Activated gamma-delta T cell treated with anti-CD3 and anti-CD28 coated beads, Interleukin-2, amount 50 U/mL, for 16 hours (primary cell): Measurements from ENCODE around the gene CBX6.
"Not testable (repeated sequence)": the region's sequence is repeated elsewhere in the genome, so short reads cannot be mapped to it uniquely, and the experiment has no call there.

ENCODE experiments used
- DNase-seq: peaks from one replicate; pipeline ENCODE4 v3.0.0-alpha.2; 2020; ENCODE audit warnings: low read depth

CBX6 gene

DNA sequence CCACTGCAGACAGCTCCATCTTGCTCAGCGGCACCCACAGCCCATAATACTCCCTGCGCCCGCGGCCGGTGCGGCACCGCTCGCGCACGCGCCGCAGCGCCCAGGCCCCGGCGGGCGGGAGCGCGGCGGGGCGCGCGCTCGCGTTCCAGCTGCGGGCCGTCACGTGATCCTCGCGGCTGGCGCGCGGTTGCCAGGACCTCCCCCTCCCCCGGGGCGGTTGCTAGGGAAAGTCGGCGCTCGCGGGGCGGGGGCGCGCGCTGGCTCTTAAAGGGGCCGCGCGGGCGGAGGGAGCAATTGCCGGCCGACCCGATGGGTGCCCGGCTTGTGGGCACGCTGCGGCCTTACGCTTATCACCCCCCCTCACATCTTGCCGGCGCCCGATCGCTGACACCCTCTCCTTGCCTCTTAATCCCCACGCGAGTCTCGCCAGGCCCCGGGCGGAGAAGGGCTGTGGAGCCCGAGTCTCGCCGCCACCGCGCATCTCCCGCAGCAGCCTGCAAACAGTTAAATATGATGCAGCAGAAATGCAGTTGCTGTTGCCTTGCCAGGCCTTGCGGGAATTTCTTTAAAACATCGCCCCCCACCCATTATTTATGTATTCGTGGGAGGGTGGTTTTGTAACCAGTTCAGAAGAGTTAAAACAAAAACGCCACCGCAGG is at the start of gene CBX6:
TSS of gene CBX6 (minus strand) at position 45 of the 659 bp plus-strand sequence. CDS start at position 19, 26 bp downstream.
- peak; percentile 93 for DNase-seq

DNA sequence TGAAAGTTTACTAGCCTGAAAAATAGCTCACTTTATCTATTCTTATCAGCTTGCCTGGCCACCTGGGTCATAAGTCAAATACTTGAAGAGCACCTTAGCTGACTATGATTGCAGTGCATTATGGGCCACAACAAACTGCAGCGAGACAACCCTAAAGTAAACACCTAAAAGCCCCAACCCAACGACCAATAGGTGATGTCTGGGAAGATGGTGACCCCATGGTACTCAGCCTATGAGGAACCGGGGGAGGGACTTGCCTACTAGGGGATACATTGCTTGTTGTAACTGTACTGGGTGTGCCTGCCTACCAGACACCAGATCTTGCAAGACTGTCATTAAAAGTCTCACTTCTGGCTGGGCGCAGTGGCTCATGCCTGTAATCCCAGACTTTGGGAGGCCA is 49.8 kb upstream of the CBX6 start:
- DNase-seq, result no peak

GRCh38 chr22:38921120-38921519 is 49.1 kb upstream of the CBX6 start:
- DNase-seq, result no peak

DNA sequence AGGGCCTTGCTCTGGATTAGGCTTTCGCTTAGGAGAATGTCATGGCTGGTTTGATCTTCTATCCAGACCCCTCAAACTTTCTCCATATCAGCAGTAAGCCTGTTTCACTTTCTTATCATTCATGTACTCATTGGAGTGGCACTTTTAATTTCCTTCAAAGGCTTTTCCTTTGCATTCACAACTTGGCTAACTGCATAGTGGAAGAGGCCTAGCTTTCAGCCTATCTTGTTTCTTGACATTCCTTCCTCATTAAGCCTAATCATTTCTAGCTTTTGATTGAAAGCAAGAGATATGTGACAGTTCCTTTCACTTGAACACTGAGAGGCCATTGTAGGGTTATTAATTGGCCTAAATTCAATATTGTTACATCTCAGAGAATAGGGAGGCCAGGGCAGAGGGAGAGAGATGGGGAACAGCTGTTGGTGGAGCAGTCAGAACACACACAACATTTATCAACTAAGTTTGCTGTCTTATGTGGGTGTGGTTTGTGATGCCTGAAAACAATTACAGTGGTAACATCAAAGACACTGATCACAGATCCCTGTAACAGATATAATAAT is 47.7 kb upstream of the CBX6 start:
- DNase-seq, result no peak

DNA sequence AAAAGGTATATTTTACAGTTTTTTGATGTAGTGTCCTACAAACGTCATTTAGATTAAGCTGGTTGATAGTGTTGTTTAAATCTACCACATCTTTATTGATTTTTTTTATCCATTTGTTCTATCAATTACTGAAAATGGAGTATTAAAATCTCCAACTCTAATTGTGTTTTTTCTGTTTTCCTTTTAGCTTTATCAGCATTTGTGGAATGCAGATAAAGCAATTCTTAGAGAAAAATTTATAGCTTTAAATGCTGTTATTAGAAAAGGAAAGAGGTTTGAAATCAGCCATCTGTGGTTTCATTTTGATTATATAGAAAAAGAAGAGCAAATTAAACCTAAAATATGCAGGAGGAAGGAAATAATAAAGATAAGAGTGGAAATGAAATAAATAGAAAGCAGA is 39.4 kb upstream of the CBX6 start:
- no peak for DNase-seq

- DNase-seq, result no peak
Observed at GRCh38 chr22:38907767-38908166, 35.8 kb upstream of the CBX6 start.

GRCh38 chr22:38906052-38906451 is 34.0 kb upstream of the CBX6 start:
- DNase-seq, result no peak

DNA sequence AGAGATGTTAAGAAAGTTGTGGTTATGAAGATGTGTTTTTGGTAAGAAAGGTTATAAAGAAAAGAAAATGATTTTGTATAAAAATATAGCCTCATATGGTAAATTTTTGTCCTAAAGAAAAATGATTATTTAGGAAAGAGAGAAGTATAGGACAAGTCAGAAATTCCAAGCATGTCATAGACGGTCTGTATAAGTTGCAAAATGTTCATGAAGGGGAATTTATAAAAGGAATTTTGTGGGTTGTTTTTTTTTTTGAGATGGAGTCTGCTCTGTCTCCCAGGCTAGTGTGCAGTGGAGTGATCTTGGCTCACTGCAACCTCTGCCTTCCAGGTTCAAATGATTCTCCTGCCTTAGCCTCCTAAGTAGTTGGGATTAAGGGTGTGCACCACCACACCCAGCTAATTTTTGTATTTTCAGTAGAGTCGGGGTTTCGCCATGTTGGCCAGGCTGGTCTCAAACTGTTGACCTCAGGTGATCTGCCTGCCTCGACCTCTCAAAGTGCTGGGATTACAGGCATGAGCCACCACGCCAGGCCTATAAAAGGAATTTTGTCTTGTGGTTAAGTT is 32.1 kb upstream of the CBX6 start:
- not testable (repeated sequence) for DNase-seq

DNA sequence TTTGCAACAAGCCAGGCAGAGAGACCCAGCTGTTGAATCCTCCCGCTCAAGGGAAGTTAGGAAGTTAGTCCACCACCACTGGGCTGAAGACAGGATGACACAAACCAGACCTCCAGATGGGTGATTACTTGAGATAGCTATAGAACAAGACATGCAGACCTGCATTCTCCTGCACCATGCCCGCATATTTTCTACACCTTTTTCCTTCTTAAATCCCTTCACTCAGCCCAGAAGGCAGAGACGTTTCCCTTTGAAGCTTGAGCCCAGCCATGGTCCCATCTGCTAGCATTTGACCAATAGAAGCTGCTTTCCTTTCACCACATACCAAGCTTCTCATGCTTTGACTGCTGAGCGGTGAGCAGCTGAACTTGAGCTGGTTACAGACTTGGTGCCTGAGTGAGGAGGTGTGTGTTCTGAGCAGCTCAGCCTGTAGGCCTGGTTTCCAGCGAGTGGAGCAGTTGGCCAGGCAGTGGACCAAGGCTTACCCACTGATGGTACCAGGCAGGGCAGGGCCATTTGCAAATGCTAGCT is 29.2 kb upstream of the CBX6 start:
- DNase-seq, result no peak

- DNase-seq, result no peak
Observed at GRCh38 chr22:38900677-38901076, 28.7 kb upstream of the CBX6 start.

DNA sequence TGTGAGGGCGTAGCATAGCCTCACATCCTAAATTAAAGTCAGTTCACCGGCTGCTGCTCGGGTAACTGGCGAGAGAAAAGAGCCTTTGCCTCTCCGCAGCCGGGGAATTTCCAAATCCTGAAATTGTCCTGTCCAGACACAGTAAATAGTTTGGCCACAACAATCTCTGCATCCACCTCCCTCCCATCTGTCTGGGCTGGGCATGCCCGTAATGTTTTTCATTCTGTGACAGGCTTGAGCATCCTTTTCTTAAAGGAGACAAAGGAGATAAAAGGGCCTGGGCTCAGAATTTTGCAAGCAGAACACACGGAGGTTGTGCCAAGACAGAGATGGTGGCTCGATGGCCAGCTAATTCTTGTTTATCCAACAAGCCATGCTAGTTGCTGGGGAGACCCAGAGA is 19.2 kb upstream of the CBX6 start:
- DNase-seq, result no peak

DNA sequence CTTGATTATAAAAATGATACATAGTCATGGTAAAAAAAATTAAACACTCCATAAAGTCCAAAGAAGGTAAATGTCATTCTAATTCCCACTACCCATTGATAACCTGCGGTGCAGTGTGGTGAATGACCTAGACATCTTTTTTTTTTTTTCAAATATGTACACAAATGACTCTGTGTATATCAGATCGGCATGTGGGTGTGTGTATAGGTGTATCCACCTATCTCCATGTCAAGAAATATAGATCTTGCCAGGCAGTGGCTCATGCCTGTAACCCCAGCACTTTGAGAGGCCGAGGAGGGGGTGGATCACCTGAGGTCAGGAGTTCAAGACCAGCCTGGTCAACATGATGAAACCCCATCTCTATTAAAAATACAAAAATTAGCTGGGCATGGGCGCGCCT is 18.4 kb upstream of the CBX6 start:
- DNase-seq, result no peak

- no peak for DNase-seq
Observed at GRCh38 chr22:38886333-38886732, 14.3 kb upstream of the CBX6 start.

DNA sequence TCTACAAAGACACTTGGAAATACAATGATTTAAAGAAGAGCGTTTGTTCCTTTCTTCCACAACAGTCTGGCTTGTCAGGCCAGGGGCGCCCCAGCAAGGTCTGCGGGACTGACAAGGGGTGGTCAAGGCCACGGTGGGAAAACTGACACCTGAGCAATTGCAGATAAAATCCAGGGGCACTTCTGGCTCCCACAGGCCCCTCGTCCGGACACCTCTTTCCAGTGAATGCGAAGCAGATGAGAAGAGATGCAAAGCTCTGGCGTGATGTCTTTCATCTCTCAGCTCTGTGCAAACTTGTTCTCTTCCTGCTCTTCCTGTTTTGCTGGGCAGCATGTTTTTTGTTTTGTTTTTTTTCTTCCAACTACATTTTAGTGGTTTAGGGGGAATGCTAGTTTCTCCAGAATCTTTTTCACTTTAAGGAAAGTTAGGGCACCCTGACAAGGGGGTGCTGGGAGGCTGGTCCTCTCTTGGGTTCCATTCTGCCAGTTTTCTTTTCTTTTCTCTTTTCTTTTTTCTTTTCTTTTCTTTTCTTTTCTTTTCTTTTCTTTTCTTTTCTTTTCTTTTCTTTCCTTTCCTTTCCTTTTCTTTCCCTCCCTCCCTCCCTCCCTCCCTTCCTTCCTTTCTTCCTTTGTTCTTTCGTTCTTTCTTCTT is 11.1 kb upstream of the CBX6 start:
- no peak for DNase-seq

GRCh38 chr22:38881997-38882879 is 10.2 kb upstream of the CBX6 start:
- DNase-seq, result no peak

- DNase-seq, result no peak
Observed at GRCh38 chr22:38881464-38881871, 9.5 kb upstream of the CBX6 start.

DNA sequence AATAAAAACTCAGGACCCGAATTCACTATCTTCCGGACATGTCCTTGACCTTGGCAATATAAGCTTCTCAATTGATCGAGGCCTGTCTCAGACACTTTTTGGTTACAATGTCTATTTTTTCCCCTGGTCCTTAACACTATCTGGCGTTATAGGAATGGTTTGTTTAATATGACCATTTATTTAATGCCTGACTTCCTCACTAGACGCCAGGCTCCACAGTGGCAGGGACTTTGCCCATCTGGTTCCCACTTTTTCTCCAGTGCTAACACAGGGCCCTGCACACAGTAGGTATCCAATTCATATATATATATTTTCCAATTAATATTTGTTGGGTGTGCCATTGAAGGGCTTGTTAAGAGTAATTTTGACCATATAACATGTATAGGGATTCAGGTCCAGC is 7.9 kb upstream of the CBX6 start:
- no peak for DNase-seq

- DNase-seq, result no peak
Observed at GRCh38 chr22:38879108-38879729, 7.2 kb upstream of the CBX6 start.

- DNase-seq, result no peak
Observed at GRCh38 chr22:38878001-38878400, 6.0 kb upstream of the CBX6 start.

DNA sequence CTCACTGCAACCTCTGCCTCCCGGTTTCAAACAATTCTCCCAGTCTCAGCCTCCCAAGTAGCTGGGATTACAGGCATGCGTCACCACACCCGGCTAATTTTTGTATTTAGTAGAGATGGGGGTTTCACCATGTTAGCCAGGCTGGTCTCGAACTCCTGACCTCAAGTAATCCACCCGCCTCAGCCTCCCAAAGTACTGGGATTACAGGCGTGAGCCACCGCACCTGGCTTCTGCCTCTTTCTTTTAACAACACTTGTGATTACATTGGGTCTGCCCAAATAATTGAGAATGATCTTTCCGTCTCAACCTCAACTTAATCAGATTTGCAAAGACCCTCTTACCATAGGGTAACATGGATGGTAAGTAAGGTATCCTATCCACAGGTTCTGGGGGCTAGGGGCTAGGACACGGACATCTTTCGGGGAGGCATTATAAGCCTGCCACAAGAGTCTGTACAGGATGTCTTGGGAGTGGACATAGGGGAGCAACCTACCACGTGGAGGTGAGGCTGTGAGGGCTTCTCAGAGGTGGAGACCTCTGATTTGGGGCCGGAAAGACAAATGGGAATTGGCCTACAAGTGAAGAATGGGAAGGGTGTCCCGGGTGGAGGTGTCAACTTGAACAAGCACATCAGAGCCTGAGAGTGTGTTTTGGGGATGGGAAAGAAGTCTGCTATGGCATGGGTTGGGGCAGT is 2.7 kb upstream of the CBX6 start:
- no peak for DNase-seq
